Peyer's patch (tissue), 4 donors: ENCODE results near the gene EYA4.

Experiments used
- CTCF ChIP-seq, 6 experiments: fragments of 450-650 bp in 4 of 6; fragments of 200-600 bp in 2 of 6; sonication (generic) in 1 of 6; IDR thresholded peaks; one replicate each; pipeline ENCODE4 v1.5.1; 2017 to 2019; ENCODE audit warnings: antibody characterized with exemption in 6 of 6, mild to moderate bottlenecking in 3 of 6, moderate library complexity in 1 of 6
- POLR2A ChIP-seq, 2 donors: fragments of 450-650 bp; IDR thresholded peaks; one replicate each; pipeline ENCODE4 v1.5.1; 2017; ENCODE audit warnings: antibody characterized with exemption in 2 of 2, mild to moderate bottlenecking in 2 of 2, moderate library complexity in 2 of 2

GRCh38 chr6:133205304-133205703, 35.9 kb upstream of the EYA4 start:
- no peak for TF ChIP-seq CTCF (IDR thresholded peaks at IDR 0.05)
- no peak for TF ChIP-seq POLR2A (IDR thresholded peaks at IDR 0.05)
